ENCODE data around the gene MRGPRF. TPM values are rescaled to one million over a fixed set of nuclear protein-coding genes. Genes with fewer than 3 reads are reported as not detected.

The MRGPRF gene
- polyA plus RNA-seq, 2 of the 4 experiments (the other 2 are of a cell fraction): 0.04 TPM; not detected in 1

DNA sequence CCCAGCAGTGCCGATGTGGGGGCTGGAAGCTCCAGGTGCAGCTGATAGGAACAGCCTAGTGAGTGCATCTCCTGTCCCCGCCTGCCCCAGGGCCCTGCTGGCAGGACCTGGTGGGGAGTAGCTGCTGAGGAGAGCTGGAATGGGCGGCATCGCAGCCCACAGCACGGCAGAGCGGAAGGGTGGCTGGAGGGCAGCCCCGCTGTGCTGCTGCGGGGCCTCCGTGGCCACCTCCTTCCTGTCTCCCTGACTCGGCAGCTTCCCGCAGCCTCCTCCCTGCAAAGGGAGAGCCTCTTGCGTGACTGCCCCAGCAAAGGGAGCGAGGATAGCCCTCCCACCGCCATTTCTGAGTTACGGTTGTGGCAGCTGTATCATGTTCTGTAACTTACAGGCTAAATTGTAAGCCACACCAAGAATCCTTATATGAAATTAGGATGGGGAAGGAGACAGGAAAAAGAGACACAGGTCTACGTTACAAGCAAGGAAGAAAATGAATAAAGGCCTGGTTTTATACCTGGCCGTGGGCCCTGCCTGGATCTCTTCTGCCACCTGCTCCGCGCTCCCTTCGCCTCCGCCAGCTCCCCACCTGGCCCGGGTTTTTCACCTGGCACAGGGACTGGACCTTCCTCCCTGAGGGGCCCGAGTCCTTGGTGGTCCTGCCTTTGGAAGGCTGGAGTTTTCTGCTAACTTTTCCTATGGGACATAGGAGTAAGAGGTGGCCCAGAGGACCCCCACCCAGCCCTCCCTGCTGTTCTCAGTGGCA is 45.6 kb upstream of the MRGPRF start:
- DNase-seq (ENCODE audit: low read depth in 1 of 2, low spot score in 1 of 2) (no peak), FAIRE-seq (no peak), ATAC-seq (no peak)
- TF ChIP-seq PHF8 (IDR thresholded peaks at IDR 0.05; ENCODE audit: borderline replicate concordance, low read depth): no peak
- no peak for TF ChIP-seq ESRRA (IDR thresholded peaks at IDR 0.05; ENCODE audit: borderline replicate concordance, low read length)
- TF ChIP-seq, protein P1, sequence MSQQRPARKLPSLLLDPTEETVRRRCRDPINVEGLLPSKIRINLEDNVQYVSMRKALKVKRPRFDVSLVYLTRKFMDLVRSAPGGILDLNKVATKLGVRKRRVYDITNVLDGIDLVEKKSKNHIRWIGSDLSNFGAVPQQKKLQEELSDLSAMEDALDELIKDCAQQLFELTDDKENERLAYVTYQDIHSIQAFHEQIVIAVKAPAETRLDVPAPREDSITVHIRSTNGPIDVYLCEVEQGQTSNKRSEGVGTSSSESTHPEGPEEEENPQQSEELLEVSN (IDR thresholded peaks at IDR 0.05; ENCODE audit: borderline replicate concordance, low read depth): no peak
- no peak for TF ChIP-seq NR3C1 (IDR thresholded peaks at IDR 0.05)
- no peak for TF ChIP-seq SREBF2 (IDR thresholded peaks at IDR 0.05)
- TF ChIP-seq CHD2 (IDR thresholded peaks at IDR 0.05; ENCODE audit: low read length, partially characterized antibody): no peak
- TF ChIP-seq CBX2 (IDR thresholded peaks at IDR 0.05; ENCODE audit: borderline replicate concordance, low read depth): no peak
- TF ChIP-seq, protein P2, sequence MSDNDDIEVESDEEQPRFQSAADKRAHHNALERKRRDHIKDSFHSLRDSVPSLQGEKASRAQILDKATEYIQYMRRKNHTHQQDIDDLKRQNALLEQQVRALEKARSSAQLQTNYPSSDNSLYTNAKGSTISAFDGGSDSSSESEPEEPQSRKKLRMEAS (IDR thresholded peaks at IDR 0.05): no peak
- TF ChIP-seq POLR2AphosphoS2 (conservative IDR thresholded peaks at IDR 0.05; ENCODE audit: low read length): no peak
- CTCF ChIA-PET: interaction anchor here (0.6 to 1.9 kb wide), 7 partner anchors 9 to 585 kb away, joined by 3 to 10 read pairs (median 5); partner anchors contain the start of gene TPCN2
- WGBS (ENCODE audit: missing lambda C conversion rate): 88% methylated on average over 15 of the region's 23 CpGs
- H3K4me3 ChIP-seq: no peak overlapping the region
- POLR2A ChIA-PET: interaction anchor here (0.6 kb wide), 1 partner anchor 10 kb away, joined by 3 read pairs; the partner anchor contains the start of gene TPCN2
- H3K4me1 ChIP-seq: no peaks in the 10 kb centered on the region
- H3K27ac ChIP-seq: no peak overlapping the region
- H3K4me2 ChIP-seq: no peak overlapping the region
- H3K9me3 ChIP-seq: no peaks in the 10 kb centered on the region

- ChIA-PET CTCF (interaction anchor here (1.2 to 1.9 kb wide), 4 partner anchors 13 to 585 kb away, joined by 4 to 10 read pairs (median 5); no protein-coding TSS in a partner anchor), POLR2A (no interaction called here)
- no peak for FAIRE-seq
- WGBS (ENCODE audit: missing lambda C conversion rate): 80% methylated on average over 11 of the region's 14 CpGs
- no peak for ATAC-seq
- TF ChIP-seq, protein P3, sequence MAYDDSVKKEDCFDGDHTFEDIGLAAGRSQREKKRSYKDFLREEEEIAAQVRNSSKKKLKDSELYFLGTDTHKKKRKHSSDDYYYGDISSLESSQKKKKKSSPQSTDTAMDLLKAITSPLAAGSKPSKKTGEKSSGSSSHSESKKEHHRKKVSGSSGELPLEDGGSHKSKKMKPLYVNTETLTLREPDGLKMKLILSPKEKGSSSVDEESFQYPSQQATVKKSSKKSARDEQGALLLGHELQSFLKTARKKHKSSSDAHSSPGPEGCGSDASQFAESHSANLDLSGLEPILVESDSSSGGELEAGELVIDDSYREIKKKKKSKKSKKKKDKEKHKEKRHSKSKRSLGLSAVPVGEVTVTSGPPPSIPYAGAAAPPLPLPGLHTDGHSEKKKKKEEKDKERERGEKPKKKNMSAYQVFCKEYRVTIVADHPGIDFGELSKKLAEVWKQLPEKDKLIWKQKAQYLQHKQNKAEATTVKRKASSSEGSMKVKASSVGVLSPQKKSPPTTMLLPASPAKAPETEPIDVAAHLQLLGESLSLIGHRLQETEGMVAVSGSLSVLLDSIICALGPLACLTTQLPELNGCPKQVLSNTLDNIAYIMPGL (CRISPR knock-in tag; IDR thresholded peaks at IDR 0.05; ENCODE audit: borderline replicate concordance): no peak
- TF ChIP-seq CBX2 (IDR thresholded peaks at IDR 0.05; ENCODE audit: borderline replicate concordance, low read depth) (no peak), GATA3 (IDR thresholded peaks at IDR 0.05; ENCODE audit: borderline replicate concordance) (no peak), FOSL2 (IDR thresholded peaks at IDR 0.05) (no peak), FOSL2 (CRISPR knock-in tag; IDR thresholded peaks at IDR 0.05) (no peak), MAFK (IDR thresholded peaks at IDR 0.05; ENCODE audit: partially characterized antibody) (no peak), HDAC2 (IDR thresholded peaks at IDR 0.05) (no peak), CHD4 (IDR thresholded peaks at IDR 0.05; ENCODE audit: borderline replicate concordance) (no peak), EHF (CRISPR knock-in tag; IDR thresholded peaks at IDR 0.05) (no peak), RNF2 (IDR thresholded peaks at IDR 0.05; ENCODE audit: borderline replicate concordance, low read depth) (no peak), ZSCAN20 (CRISPR knock-in tag; IDR thresholded peaks at IDR 0.05) (no peak), POLR2AphosphoS2 (conservative IDR thresholded peaks at IDR 0.05; ENCODE audit: low read length) (no peak), RARB (CRISPR knock-in tag; IDR thresholded peaks at IDR 0.05) (no peak), EHMT2 (IDR thresholded peaks at IDR 0.05; ENCODE audit: low read depth) (no peak), HEYL (CRISPR knock-in tag; IDR thresholded peaks at IDR 0.05) (no peak)
- TF ChIP-seq, protein P4, sequence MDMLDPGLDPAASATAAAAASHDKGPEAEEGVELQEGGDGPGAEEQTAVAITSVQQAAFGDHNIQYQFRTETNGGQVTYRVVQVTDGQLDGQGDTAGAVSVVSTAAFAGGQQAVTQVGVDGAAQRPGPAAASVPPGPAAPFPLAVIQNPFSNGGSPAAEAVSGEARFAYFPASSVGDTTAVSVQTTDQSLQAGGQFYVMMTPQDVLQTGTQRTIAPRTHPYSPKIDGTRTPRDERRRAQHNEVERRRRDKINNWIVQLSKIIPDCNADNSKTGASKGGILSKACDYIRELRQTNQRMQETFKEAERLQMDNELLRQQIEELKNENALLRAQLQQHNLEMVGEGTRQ (IDR thresholded peaks at IDR 0.05): no peak
- TF ChIP-seq, protein P2 (IDR thresholded peaks at IDR 0.05): no peak
- TF ChIP-seq, protein P5, sequence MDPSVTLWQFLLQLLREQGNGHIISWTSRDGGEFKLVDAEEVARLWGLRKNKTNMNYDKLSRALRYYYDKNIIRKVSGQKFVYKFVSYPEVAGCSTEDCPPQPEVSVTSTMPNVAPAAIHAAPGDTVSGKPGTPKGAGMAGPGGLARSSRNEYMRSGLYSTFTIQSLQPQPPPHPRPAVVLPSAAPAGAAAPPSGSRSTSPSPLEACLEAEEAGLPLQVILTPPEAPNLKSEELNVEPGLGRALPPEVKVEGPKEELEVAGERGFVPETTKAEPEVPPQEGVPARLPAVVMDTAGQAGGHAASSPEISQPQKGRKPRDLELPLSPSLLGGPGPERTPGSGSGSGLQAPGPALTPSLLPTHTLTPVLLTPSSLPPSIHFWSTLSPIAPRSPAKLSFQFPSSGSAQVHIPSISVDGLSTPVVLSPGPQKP (IDR thresholded peaks at IDR 0.05; ENCODE audit: low read depth, low read length): no peak
- Histone ChIP-seq H3K4me2 (no peak overlapping the region), H3K27ac (no peak overlapping the region), H3K4me1 (no peaks in the 10 kb centered on the region), H3K9me3 (no peaks in the 10 kb centered on the region), H3K4me3 (no peak overlapping the region)
- no peak for DNase-seq (ENCODE audit: low read depth in 1 of 2, low spot score in 1 of 2)
Measured at GRCh38 chr11:69057801-69058200, 44.8 kb upstream of the MRGPRF start.
